Activated gamma-delta T cell treated with anti-CD3 and anti-CD28 coated beads, Interleukin-2, amount 50 U/mL, for 16 hours (primary cell): ENCODE measurements around the gene WBP1.
A peak's percentile ranks its signal among the peaks of the same experiment; 100 is the strongest.
"Not testable (repeated sequence)": the region's sequence is repeated elsewhere in the genome, so short reads cannot be mapped to it uniquely, and the experiment has no call there.

Source experiments
- DNase-seq: peaks from one replicate; pipeline ENCODE4 v3.0.0-alpha.2; 2020; ENCODE audit warnings: low read depth

WBP1 gene

GRCh38 chr2:74458132-74458937 is at the start of gene WBP1:
TSS of gene WBP1 (plus strand) at chr2:74458438. CDS start at chr2:74458603, 165 bp downstream.
- DNase-seq: peak; percentile 98

DNA sequence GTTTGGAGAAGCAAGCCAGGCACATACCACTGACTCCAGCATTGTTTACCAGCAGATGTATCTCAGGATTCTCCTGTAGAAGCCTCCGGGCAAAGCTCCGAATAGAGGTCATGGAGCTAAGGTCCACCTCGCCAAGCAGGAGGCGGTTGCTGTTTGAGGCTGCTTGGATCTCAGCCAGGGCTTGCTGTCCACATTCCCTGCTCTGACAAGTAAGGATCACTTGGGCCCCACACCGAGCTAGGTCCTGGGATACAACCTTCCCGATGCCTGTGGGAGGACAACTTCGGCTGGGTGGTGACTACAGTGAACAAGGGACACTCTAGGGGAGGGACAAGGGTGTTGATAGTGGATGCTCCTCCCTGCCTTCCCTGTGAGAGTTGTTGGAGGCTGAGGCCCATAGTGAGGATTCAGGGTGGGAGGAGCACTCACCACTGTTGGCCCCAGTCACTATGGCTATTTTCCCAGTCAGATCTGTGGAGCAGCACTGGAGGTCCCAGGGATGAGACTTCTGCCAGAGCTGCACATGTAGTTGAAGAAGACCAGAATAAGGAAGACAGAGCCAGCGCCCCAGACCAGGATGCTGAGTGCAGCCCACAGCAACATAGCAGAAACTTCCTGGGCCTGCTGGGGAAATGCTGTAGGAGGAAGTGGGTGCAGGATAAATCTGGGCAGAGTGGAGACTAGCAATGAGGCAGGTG is 45.1 kb upstream of the WBP1 start:
- no peak for DNase-seq

DNA sequence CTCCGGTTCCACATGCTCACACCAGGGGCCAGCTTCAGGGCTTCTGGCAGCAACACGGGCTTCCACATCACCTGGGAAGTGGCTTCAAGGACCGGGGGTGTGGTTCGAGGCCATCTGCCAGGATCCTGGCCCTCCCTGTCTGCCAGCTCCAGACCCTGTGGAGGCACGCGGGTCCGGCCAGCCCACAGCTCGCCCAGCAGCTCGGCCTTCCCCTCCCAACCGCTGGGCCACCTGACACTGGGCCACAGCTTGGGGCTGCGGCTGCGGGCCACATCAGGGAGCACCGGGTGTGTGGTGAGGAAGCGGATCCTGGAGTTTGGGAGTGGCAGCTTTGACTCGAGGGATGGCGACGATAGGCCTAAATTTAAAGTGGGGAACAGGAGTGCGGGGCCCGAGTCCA is 43.8 kb upstream of the WBP1 start:
- DNase-seq: no peak

DNA sequence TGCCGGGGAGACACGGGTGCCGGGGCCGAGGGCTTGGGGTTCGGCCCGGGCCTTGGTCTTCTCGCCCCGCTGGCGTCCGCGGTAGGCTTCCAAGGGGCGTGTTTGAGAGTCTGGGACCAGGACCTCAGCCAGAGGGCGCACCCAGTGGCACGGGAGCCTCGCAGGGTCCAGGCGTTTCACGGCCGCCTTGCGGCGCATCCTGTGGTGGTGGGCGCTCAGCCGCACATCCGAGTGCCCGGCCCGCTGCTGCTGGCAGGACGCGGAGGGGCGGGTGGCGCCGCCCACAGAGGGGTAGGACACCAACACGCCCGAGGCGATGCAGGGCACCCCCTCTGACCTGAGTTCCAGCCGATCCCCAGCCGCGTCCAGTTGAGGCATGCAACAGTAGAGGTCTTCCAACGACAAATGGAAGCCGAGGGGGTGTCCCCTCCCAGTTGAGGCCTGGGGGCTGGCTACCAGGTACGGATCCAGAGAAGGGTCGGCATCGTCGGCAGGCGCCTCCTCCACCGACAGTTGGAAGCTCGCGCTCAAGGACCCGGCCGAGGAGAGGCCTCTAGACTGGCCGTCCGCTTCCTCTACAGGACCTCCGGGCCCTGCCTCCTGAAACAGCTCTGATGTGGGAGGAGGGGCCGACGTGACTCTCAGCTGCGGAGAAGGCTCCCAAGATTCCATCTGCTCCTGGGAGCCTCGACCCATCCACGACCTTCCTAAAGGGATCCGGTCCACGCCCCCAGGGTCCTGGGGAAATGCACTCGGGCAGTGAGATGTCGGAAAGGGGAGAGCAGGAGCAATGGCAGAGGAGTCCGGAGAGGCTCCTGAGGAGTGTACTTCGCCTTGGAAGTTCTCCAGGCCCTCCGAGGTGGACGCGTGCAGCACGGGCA is 43.1 kb upstream of the WBP1 start:
- no peak for DNase-seq

DNA sequence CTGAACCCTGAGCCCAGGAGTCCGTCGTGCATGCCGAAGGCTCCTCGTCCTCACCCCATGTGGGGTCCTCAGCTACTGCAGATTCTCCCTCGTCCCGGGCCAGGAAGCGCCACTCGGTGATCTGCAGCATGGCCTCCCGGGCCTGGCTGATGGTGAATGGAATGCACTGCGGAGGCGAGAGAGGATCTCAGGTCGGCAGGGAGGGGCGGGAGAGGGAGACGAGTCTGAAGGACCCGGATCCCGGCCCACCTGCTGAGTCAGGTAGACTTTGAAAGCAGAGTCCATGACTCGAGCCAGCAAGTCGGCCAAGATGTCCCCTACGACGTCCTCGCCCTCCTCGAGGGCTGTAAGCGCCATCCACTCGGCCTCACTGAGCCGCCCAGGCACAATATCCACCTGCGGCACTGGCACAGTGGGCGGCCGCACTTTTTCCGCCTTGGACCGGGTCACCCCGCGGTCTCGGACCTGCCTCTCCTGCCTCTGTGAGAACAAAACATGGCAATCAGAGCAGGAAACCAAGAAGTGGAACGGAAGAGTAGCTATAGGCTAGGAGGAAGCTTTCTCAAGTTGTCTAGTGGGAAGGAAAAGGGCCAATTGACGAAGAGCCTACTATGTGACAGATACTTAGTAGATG is 42.4 kb upstream of the WBP1 start:
- DNase-seq: no peak

DNA sequence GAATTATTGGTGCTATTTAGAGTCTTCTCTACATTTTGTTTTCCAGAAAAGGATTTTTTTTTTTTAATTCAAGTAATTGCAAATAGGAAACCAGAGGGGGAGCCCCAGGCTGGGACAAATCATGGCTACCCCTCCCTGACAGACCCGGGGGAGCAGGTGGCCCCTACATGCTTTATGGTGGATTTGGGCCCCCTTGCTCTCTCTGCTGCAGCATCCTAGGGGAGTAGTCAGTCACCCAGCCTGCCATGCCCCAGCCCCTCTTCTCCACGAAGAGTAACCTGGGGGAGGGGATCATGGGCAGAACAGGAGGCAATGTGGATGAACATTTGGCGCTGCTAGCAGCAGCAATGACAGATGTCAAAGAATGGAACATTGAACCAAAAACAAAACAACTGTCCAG is 41.5 kb upstream of the WBP1 start:
- no peak for DNase-seq

- DNase-seq: no peak
Observed at GRCh38 chr2:74417197-74417596, 41.0 kb upstream of the WBP1 start.

- DNase-seq: no peak
Observed at GRCh38 chr2:74417763-74418162, 40.5 kb upstream of the WBP1 start.

- DNase-seq: no peak
Observed at GRCh38 chr2:74418312-74418711, 39.9 kb upstream of the WBP1 start.

DNA sequence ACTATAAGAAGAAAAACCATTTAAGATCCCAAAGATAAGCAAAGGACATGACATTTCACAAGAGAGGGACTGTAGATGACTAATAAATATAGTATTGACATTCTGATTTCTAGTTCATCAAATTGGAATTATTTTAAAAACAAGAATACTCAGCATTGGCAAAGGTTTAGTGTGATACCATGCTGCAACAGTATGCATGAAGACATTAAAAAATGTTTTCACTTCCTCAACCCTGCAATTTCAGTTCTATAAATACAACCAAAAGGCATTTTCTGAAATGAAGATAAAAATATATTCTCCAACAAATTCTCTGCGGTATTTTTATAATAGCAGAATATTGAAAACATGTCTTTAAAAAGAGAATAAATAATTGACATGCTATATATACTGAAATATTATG is 38.9 kb upstream of the WBP1 start:
- DNase-seq: no peak

- DNase-seq: no peak
Observed at GRCh38 chr2:74420006-74420405, 38.2 kb upstream of the WBP1 start.

DNA sequence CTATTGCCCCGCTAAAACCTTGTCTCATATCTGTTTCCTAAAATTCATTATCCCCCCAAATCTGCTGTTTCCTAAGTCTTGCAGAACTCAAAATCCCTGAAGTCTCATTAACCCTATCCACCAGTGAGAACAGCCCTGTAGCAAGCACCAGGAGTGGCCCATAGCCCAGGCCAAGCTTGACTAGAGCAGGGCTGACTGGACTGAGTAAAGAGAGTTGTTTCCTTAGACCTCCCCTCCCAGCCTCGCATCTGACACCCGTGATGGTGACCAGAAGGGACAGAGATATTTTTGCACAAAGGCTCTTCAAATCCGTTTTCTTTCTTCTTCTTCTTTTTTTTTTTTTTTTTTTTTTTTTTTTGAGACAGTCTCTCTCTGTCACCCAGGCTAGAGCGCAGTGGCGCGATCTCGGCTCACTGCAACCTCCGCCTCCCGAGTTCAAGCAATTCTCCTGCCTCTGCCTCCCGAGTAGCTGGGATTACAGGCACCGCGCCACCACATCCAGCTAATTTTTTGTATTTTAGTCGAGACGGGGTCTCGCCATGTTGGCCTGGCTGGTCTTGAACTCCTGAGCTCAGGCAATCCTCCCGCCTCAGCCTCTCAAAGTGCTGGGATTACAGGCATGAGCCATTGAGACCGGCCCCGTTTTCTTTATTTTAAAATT is 37.7 kb upstream of the WBP1 start:
- DNase-seq: not testable (repeated sequence)

GRCh38 chr2:74421221-74421870 is 36.9 kb upstream of the WBP1 start, which contains the start of the genes C2orf81 and WDR54:
TSS of gene C2orf81 (minus strand) at chr2:74421619. CDS start at chr2:74421560, 59 bp downstream.
TSS of gene WDR54 (plus strand) at chr2:74421730. CDS start at chr2:74422154, 424 bp downstream.
- DNase-seq: peak; percentile 92

DNA sequence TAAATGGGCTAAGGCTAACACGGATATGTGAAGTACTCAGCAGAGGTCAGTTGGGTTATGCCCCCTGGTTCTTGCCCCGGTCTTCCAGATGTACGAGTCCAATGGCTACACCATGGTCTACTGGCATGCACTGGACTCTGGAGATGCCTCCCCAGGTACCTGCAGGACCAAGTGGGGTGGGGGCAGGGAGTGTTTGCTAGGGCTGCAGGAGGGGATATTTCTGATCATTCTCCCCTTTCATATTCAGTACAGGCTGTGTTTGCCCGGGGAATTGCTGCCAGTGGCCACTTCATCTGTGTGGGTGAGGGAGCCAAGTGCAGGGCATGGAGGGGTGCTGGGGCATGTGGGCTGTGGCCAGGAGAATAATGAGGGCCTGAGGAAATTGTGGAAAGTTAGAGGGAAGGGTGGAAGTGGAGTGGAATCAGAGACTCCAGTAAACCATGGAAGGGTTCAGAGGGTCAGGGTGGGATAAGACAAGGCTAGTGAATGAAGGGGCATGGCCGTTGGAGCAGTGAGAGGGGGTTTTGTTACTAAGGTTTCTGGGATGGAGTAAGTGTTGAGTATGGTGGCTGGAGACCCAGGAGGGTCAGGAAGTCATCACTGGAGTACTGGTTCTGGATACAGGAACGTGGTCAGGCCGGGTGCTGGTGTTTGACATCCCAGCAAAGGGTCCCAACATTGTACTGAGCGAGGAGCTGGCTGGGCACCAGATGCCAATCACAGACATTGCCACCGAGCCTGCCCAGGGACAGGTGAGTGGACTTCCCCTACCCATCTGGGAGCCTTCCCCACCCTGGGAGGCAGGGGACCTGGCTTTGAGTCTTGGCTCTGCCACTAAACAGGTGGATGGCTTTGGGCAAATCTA is 34.8 kb upstream of the WBP1 start:
- DNase-seq: no peak

DNA sequence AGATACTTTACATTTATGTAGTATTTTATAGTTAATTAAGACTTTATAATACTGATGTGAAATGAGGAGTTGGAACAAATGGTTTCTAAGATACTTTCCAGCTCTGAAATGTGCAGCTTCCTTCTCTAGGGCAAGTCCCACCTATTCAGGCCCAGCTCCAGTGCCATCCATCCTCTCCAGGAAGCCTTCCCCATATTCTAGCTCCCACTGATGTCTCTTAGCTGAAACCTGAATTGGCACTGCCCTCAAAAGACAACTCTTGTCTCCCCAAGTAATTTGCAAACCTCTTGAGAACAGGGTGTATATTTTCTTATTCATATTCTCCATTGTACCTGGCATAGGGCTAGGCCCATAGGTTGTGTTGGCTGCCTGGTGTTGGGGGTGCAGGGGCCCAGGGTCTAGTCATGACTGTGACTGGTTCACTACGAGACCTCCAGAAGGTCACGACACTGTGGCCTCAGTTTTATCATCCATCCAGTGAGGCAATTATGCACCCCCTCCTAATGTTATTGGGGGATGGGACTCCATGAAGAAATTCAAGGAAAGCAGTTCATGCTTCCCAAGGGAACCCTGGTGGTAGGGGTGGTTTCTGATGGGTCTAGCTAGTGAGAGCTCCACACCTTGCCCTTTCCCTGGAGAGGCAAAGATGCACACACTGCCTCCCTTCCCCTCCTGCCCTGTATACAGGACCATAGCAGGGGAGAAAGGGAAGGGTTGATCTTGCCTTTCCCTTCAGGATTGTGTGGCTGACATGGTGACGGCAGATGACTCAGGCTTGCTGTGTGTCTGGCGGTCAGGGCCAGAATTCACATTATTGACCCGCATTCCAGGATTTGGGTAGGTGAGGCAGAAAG is 33.9 kb upstream of the WBP1 start:
- DNase-seq: no peak

- DNase-seq: no peak
Observed at GRCh38 chr2:74424995-74425406, 33.2 kb upstream of the WBP1 start.

DNA sequence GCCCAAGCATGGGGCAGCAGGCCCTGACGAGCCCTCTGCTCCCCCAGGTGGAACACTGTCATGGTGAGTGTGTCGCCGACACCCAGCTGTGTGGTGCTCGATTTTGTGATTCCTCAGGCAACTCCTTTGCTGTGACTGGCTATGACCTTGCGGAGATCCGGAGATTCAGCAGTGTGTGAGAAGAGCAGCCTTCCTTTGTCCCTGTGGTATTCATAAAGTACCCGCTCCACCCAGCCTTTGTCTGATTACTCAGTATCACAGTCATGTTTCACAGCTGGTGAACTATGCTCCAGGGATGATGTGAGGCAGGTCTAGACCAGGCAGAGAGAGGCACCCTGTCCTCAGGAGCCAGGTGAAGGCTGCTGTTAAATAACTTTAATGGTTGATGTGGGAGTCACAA is 32.7 kb upstream of the WBP1 start:
- DNase-seq: no peak

GRCh38 chr2:74426181-74426758 is 32.0 kb upstream of the WBP1 start:
- no peak for DNase-seq
